GM12878 (cell line): ENCODE results near the gene MSI2. TPM values are rescaled to one million over a fixed set of nuclear protein-coding genes. Genes with fewer than 3 reads are reported as not detected.
A peak's percentile ranks its signal among the peaks of the same experiment; 100 is the strongest.

Source experiments
- ATAC-seq: fragments of 200-7000 bp; cut with Tn5 transposase; 3 replicates; pipeline ENCODE4 v1.9.1; 2020; ENCODE audit warnings: mild to moderate bottlenecking, moderate library complexity
- BruUV-seq: library from RNA; stranded (reverse); fragments of 400-500 nt; replicated peaks from 2 replicates; lab custom pipeline; 2021; lab: Mats Ljungman, UMichigan
- CTCF ChIA-PET: fragments of 300-600 bp; sonication (Branson Sonifier 250); formaldehyde crosslinking; extraction: SDS; loops from one replicate; lab custom pipeline; 2021; ENCODE audit warnings: inconsistent platforms; lab: Yijun Ruan, JAX
- POLR2A ChIA-PET: fragments of 350-600 bp; formaldehyde crosslinking; extraction: SDS; loops from one replicate; lab custom pipeline; 2021; ENCODE audit warnings: inconsistent platforms; lab: Charles Lee
- RAD21 ChIA-PET: fragments of 300-600 bp; sonication (Branson Sonifier 250); formaldehyde crosslinking; loops from one replicate; lab custom pipeline; 2023; ENCODE audit warnings: antibody characterized with exemption; ENCODE audit not compliant: unreplicated experiment; lab: Charles Lee
- SMC1A ChIA-PET: fragments of 300-600 bp; sonication (Branson Sonifier 250); formaldehyde crosslinking; loops from one replicate; lab custom pipeline; 2023; ENCODE audit not compliant: unreplicated experiment, uncharacterized antibody; lab: Charles Lee
- DNase-seq: peaks from one replicate; pipeline ENCODE4 v3.0.0-alpha.2; 2011; ENCODE audit warnings: low read depth, low spot score
- FAIRE-seq: peaks from 3 replicates; lab custom pipeline; 2011; peaks lifted over from hg19 to GRCh38; lab: Jason Lieb, UNC
- H2AFZ ChIP-seq: 2 replicates; pipeline ENCODE4 v1.6.0; 2011; ENCODE audit warnings: low read depth, low read length, control low read depth; ENCODE audit not compliant: control insufficient read depth
- H3K27ac ChIP-seq: 2 replicates; pipeline ENCODE4 v1.5.1; 2011; ENCODE audit warnings: control low read depth; ENCODE audit not compliant: control insufficient read depth, insufficient read depth
- H3K27me3 ChIP-seq, 2 experiments: replicated peaks in 1 of 2; 2 replicates each; pipeline versions ENCODE4 v1.6.0 to v1.6.1; 2011; ENCODE audit warnings: low read length in 1 of 2; ENCODE audit not compliant: control insufficient read depth in 2 of 2, insufficient read depth in 2 of 2
- H3K36me3 ChIP-seq, 2 experiments: 2 replicates each; pipeline ENCODE4 v1.5.1; 2011; ENCODE audit warnings: low read length in 1 of 2; ENCODE audit not compliant: control insufficient read depth in 2 of 2, insufficient read depth in 2 of 2
- H3K4me1 ChIP-seq: 2 replicates; pipeline ENCODE4 v1.6.1; 2011; ENCODE audit warnings: mild to moderate bottlenecking, low read length, moderate library complexity, mixed read lengths; ENCODE audit not compliant: control insufficient read depth, insufficient read depth
- H3K4me2 ChIP-seq: 2 replicates; pipeline ENCODE4 v1.6.0; 2011; ENCODE audit warnings: control low read depth; ENCODE audit not compliant: control insufficient read depth, insufficient read depth
- H3K4me3 ChIP-seq: fragments of 200-600 bp; sonication (generic); 2 replicates; pipeline ENCODE4 v1.5.1; 2016
- H3K79me2 ChIP-seq: 2 replicates; pipeline ENCODE4 v1.6.0; 2011; ENCODE audit warnings: low read length; ENCODE audit not compliant: control insufficient read depth, insufficient read depth
- H3K9ac ChIP-seq: 2 replicates; pipeline ENCODE4 v1.8.0; 2011; ENCODE audit warnings: low read length, control low read depth, mixed read lengths; ENCODE audit not compliant: control insufficient read depth, insufficient read depth
- H3K9me3 ChIP-seq: replicated peaks from 3 replicates; pipeline ENCODE4 v1.5.1; 2011; ENCODE audit warnings: mild to moderate bottlenecking, low read length; ENCODE audit not compliant: control insufficient read depth, insufficient read depth
- H4K20me1 ChIP-seq: 2 replicates; pipeline ENCODE4 v1.6.0; 2011; ENCODE audit not compliant: control insufficient read depth, insufficient read depth
- BCL11A ChIP-seq: IDR thresholded peaks from 2 replicates; pipeline ENCODE4 v1.6.1; 2011; ENCODE audit warnings: low read depth, low read length
- BHLHE40 ChIP-seq, 2 experiments: fragments of 450-650 bp in 1 of 2; IDR thresholded peaks; 2 replicates each; pipeline ENCODE4 v1.6.1; 2011 to 2017; ENCODE audit warnings: low read depth in 2 of 2, borderline replicate concordance in 1 of 2, improper control_type of control experiment in 1 of 2, low read length in 1 of 2, mild to moderate bottlenecking in 1 of 2
- CHD4 ChIP-seq: fragments of 200-600 bp; sonication (generic); IDR thresholded peaks from 2 replicates; pipeline ENCODE4 v1.6.1; 2016; ENCODE audit warnings: mild to moderate bottlenecking
- DPF2 ChIP-seq: fragments of 450-650 bp; IDR thresholded peaks from 2 replicates; pipeline ENCODE4 v1.6.1; 2017; ENCODE audit warnings: mild to moderate bottlenecking
- EED ChIP-seq: sonication (generic); IDR thresholded peaks from 2 replicates; pipeline ENCODE4 v1.6.1; 2016; ENCODE audit warnings: antibody characterized with exemption, low read depth
- GATAD2B ChIP-seq: fragments of 450-650 bp; conservative IDR thresholded peaks from 2 replicates; pipeline ENCODE4 v1.6.1; 2017; ENCODE audit warnings: low read depth, mild to moderate bottlenecking, moderate library complexity
- IKZF1 ChIP-seq: fragments of 450-650 bp; conservative IDR thresholded peaks from 2 replicates; pipeline ENCODE4 v1.6.1; 2017; ENCODE audit warnings: antibody characterized with exemption, mild to moderate bottlenecking
- IKZF2 ChIP-seq, 2 experiments: fragments of 450-650 bp; IDR thresholded peaks; 2 replicates each; pipeline ENCODE4 v1.6.1; 2017; ENCODE audit warnings: mild to moderate bottlenecking in 2 of 2, moderate library complexity in 2 of 2
- KAT2A ChIP-seq: conservative IDR thresholded peaks from 2 replicates; pipeline ENCODE4 v1.6.1; 2011; ENCODE audit warnings: low read depth, low read length; ENCODE audit not compliant: control insufficient read depth
- LARP7 ChIP-seq: fragments of 450-650 bp; IDR thresholded peaks from 2 replicates; pipeline ENCODE4 v1.6.1; 2017; ENCODE audit warnings: mild to moderate bottlenecking
- POLR2AphosphoS5 ChIP-seq: IDR thresholded peaks from 2 replicates; pipeline ENCODE4 v1.6.1; 2011; ENCODE audit warnings: mild to moderate bottlenecking, low read length, inconsistent platforms
- POU2F2 ChIP-seq: IDR thresholded peaks from 3 replicates; pipeline ENCODE4 v1.6.1; 2011; ENCODE audit warnings: low read depth, mild to moderate bottlenecking, low read length, borderline replicate concordance
- RELA ChIP-seq: fragments of 450-650 bp; IDR thresholded peaks from 2 replicates; pipeline ENCODE4 v1.8.0; 2014; ENCODE audit warnings: borderline replicate concordance; ENCODE audit not compliant: partially characterized antibody
- TCF12 ChIP-seq: IDR thresholded peaks from 2 replicates; pipeline ENCODE4 v1.6.1; 2011; ENCODE audit warnings: low read depth, mild to moderate bottlenecking, low read length
- ZNF217 ChIP-seq: fragments of 450-650 bp; IDR thresholded peaks from 2 replicates; pipeline ENCODE4 v1.6.1; 2017; ENCODE audit warnings: antibody characterized with exemption, mild to moderate bottlenecking
- ZZZ3 ChIP-seq: IDR thresholded peaks from 2 replicates; pipeline ENCODE4 v1.6.1; 2011; ENCODE audit warnings: low read depth; ENCODE audit not compliant: control insufficient read depth, insufficient read length
- whole genome bisulfite sequencing: methylation state at CpG from one replicate; pipeline ENCODE4 v1.1.6; 2016; ENCODE audit warnings: low lambda C conversion rate; ENCODE audit not compliant: insufficient replicate concordance, insufficient coverage; ENCODE audit errors: missing lambda C conversion rate; 5-methylcytosine and 5-hydroxymethylcytosine counted together
- in situ Hi-C: fragments of 300-500 bp; cut with MboI; formaldehyde crosslinking; loops from 9 replicates; pipeline ENCODE4 v1.14.3; 2018; ENCODE audit warnings: mixed read lengths
- intact Hi-C: fragments of 100-400 bp; cut with micrococcal nuclease; formaldehyde crosslinking; loops from one replicate; pipeline ENCODE4 v1.14.2; 2022; ENCODE audit not compliant: unreplicated experiment
- polyA plus RNA-seq, 11 experiments: library from polyadenylated mRNA; depleted of rRNA in 4 of 11; unstranded in 6 of 11; stranded (reverse) in 5 of 11; fragments of >200 nt; fragmentation: Nextera tagmentation in 4 of 11; fragmentation: Illumina TruSeq in 1 of 11; extraction: Ambion mirVana in 4 of 11; extraction: Trizol in 1 of 11; gene quantifications; 1 replicate in 1 of 11; 2 replicates in 10 of 11; pipeline versions ENCODE4 v1.2.1 to v1.2.3, GENCODE V29; 2011 to 2016; ENCODE audit warnings: inconsistent platforms in 2 of 11, missing spikeins in 2 of 11, low read depth in 1 of 11
- total RNA-seq, 4 experiments: library from RNA; depleted of rRNA in 3 of 4; stranded (reverse); fragments of >200 nt in 3 of 4; fragmentation: Illumina TruSeq in 1 of 4; extraction: Trizol in 1 of 4; gene quantifications; 2 replicates each; pipeline versions ENCODE4 v1.2.1 to v1.2.3, GENCODE V29; 2013 to 2021
- TF ChIP-seq, protein P1 (sequence below): fragments of 450-650 bp; IDR thresholded peaks from 2 replicates; pipeline ENCODE4 v1.6.1; 2017; ENCODE audit warnings: borderline replicate concordance
- TF ChIP-seq, protein P2 (sequence below): IDR thresholded peaks from 2 replicates; pipeline ENCODE4 v1.6.1; 2011; ENCODE audit warnings: low read depth, mild to moderate bottlenecking, low read length, moderate library complexity, borderline replicate concordance; ENCODE audit errors: extremely low read depth
- TF ChIP-seq, protein P3 (sequence below): fragments of 450-650 bp; IDR thresholded peaks from 2 replicates; pipeline ENCODE4 v1.6.1; 2014; ENCODE audit warnings: mild to moderate bottlenecking
- TF ChIP-seq, protein P4 (sequence below): fragments of 450-650 bp; IDR thresholded peaks from 2 replicates; pipeline ENCODE4 v1.6.1; 2017; ENCODE audit warnings: low read depth, mild to moderate bottlenecking, moderate library complexity

Gene MSI2
- total and polyA plus RNA-seq, 10 of the 15 experiments (the other 5 are each of a cell fraction or from before 2014, with no cell fraction given), result 6.1 to 76.1 (median 42.0) TPM

DNA sequence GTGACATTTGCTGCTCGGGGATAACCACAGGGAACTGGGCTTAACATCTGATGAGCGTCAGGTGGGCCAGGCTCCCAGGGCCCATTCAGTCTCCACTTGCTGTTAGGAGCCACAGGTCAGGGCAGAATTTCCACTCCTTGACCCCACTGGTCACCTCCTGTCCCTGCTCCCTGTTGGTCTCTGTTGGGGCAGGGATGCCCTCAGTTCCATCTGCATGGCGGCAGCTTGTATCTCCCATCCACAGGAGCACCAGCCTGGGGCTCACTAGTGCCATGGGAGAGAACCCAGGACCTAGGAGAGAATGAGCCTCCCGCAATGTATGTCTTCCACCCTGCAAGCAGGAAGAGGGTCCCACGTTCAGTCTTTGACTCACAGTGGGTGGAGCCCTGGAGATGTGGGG lies 276.6 kb downstream of the MSI2 start (continued):
- TF ChIP-seq, protein P1, sequence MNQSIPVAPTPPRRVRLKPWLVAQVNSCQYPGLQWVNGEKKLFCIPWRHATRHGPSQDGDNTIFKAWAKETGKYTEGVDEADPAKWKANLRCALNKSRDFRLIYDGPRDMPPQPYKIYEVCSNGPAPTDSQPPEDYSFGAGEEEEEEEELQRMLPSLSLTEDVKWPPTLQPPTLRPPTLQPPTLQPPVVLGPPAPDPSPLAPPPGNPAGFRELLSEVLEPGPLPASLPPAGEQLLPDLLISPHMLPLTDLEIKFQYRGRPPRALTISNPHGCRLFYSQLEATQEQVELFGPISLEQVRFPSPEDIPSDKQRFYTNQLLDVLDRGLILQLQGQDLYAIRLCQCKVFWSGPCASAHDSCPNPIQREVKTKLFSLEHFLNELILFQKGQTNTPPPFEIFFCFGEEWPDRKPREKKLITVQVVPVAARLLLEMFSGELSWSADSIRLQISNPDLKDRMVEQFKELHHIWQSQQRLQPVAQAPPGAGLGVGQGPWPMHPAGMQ, result no peak
- TF ChIP-seq KAT2A, result no peak
- TF ChIP-seq POU2F2, result no peak
- TF ChIP-seq, protein P2, sequence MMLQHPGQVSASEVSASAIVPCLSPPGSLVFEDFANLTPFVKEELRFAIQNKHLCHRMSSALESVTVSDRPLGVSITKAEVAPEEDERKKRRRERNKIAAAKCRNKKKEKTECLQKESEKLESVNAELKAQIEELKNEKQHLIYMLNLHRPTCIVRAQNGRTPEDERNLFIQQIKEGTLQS, result no peak
- no peak for TF ChIP-seq POLR2AphosphoS5

DNA sequence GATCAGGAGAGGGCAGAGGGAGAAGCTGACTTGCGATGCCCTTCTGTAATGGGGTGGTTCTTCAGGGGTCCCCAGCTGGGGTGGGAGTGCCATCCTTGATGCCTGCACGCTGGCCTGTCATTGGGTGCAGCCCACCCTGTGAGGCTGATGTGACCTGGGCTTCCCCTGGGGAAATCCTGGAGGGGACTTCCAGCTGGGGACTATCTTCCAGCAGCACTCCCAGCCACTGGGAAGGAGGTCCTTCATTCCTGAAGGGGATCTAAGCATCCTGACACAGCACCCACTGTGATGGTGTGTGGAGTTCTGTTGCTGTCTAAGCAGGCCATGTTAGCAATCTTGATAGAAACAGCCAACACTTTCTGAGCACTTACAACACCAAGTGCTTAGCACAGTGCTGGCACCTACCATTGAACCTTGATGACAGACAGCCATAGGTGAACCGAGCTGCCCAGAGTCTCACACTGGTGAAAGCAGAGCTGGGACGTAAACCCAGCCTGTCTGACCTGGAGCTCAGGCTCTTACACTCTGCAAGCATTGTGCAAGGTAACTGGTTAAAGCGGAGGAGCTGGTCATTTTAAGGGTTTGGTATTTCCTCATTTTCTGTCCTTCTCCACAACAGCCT lies 277.5 kb downstream of the MSI2 start:
- BruUV-seq, result no TSS peak
- SMC1A ChIA-PET, result interaction anchor here (0.7 to 2.1 kb wide), 4 partner anchors 9 to 290 kb away, joined by 3 to 7 read pairs (median 4); no protein-coding TSS in a partner anchor
- FAIRE-seq (no peak), DNase-seq (no peak), ATAC-seq (peak; percentile 49)
- H3K9ac ChIP-seq, result no peak overlapping the region
- no peak overlapping the region for H3K4me3 ChIP-seq
- H3K9me3 ChIP-seq, result no peaks in the 10 kb centered on the region
- CTCF ChIA-PET, result interaction anchor here (1.5 to 1.8 kb wide), 2 partner anchors 19 to 44 kb away, joined by 3 to 6 read pairs; no protein-coding TSS in a partner anchor
- no peak overlapping the region for H2AFZ ChIP-seq
- intact Hi-C loops (no loop called here), in situ Hi-C loops (no loop called here)
- 61% methylated on average over 4 of the region's 5 CpGs for WGBS
- H3K27me3 ChIP-seq, result no peaks in the 10 kb centered on the region
- H3K4me1 ChIP-seq, result peaks cover 39% of the 10 kb centered on the region
- no peaks in the 10 kb centered on the region; the same call in none of the 2 replicates for H3K79me2 ChIP-seq
- H3K27ac ChIP-seq, result peak overlapping the region; percentile 27
- H3K4me2 ChIP-seq, result no peak overlapping the region
- peaks cover 11 to 21% of the 10 kb centered on the region in 2 experiments for H3K36me3 ChIP-seq
- H4K20me1 ChIP-seq, result no peaks in the 10 kb centered on the region
- POLR2A ChIA-PET, result no interaction called here
- RAD21 ChIA-PET, result interaction anchor here (0.9 kb wide), 1 partner anchor 64 kb away, joined by 3 read pairs; no protein-coding TSS in a partner anchor
- no peak for TF ChIP-seq ZNF217
- 0 out of 2 replicates have a peak, but pooled peaks have one; percentile 24 for TF ChIP-seq DPF2
- TF ChIP-seq IKZF2 (IDR thresholded peaks at IDR 0.05), result peak in 1 of 2 experiments; percentile 41; a peak in 1 of 4 replicates
- TF ChIP-seq EED, result peak; percentile 82
- TF ChIP-seq BHLHE40 (IDR thresholded peaks at IDR 0.05; ENCODE audit: borderline replicate concordance in 1 of 2, low read depth in 2 of 2, low read length in 1 of 2), result no peak
- TF ChIP-seq IKZF1, result peak; percentile 57
- TF ChIP-seq, protein P3, sequence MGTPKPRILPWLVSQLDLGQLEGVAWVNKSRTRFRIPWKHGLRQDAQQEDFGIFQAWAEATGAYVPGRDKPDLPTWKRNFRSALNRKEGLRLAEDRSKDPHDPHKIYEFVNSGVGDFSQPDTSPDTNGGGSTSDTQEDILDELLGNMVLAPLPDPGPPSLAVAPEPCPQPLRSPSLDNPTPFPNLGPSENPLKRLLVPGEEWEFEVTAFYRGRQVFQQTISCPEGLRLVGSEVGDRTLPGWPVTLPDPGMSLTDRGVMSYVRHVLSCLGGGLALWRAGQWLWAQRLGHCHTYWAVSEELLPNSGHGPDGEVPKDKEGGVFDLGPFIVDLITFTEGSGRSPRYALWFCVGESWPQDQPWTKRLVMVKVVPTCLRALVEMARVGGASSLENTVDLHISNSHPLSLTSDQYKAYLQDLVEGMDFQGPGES, result no peak
- TF ChIP-seq ZZZ3, result no peak
- TF ChIP-seq TCF12, result no peak
- 0 out of 2 replicates have a peak, but pooled peaks have one; percentile 42 for TF ChIP-seq GATAD2B
- TF ChIP-seq, protein P4, sequence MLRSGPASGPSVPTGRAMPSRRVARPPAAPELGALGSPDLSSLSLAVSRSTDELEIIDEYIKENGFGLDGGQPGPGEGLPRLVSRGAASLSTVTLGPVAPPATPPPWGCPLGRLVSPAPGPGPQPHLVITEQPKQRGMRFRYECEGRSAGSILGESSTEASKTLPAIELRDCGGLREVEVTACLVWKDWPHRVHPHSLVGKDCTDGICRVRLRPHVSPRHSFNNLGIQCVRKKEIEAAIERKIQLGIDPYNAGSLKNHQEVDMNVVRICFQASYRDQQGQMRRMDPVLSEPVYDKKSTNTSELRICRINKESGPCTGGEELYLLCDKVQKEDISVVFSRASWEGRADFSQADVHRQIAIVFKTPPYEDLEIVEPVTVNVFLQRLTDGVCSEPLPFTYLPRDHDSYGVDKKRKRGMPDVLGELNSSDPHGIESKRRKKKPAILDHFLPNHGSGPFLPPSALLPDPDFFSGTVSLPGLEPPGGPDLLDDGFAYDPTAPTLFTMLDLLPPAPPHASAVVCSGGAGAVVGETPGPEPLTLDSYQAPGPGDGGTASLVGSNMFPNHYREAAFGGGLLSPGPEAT, result peak; percentile 40; the same call in 1 of the 2 replicates
- TF ChIP-seq CHD4, result no peak
- TF ChIP-seq LARP7, result no peak
- 0 out of 2 replicates have a peak, but pooled peaks have one; percentile 5 for TF ChIP-seq BCL11A
- peak; percentile 83 for TF ChIP-seq RELA
